Loucy (cell line): Measurements from ENCODE around the gene C1QTNF12.

Source experiments
- H2AFZ ChIP-seq: fragments of 200-600 bp; sonication (generic); 2 replicates; pipeline ENCODE4 v1.6.0; 2016; ENCODE audit warnings: antibody characterized with exemption, mild to moderate bottlenecking, low read length, moderate library complexity
- H3F3A ChIP-seq: fragments of 200-600 bp; 2 replicates; pipeline ENCODE4 v1.6.0; 2016; ENCODE audit warnings: antibody characterized with exemption, low read depth, mild to moderate bottlenecking
- H3K27me3 ChIP-seq: fragments of 200-600 bp; sonication (generic); 2 replicates; pipeline ENCODE4 v1.6.1; 2014; ENCODE audit warnings: low read length, mild to moderate bottlenecking; ENCODE audit not compliant: insufficient read depth, poor library complexity, severe bottlenecking
- H3K36me3 ChIP-seq: fragments of 200-600 bp; sonication (generic); 2 replicates; pipeline ENCODE4 v1.6.1; 2016; ENCODE audit warnings: low read length; ENCODE audit not compliant: insufficient read depth
- H3K4me1 ChIP-seq: fragments of 200-600 bp; sonication (generic); 2 replicates; pipeline ENCODE4 v1.5.1; 2014; ENCODE audit warnings: low read length, mild to moderate bottlenecking; ENCODE audit not compliant: insufficient read depth, poor library complexity, severe bottlenecking
- H3K4me2 ChIP-seq: fragments of 200-600 bp; sonication (generic); 2 replicates; pipeline ENCODE4 v1.6.0; 2014; ENCODE audit warnings: antibody characterized with exemption, low read length, low read depth, mild to moderate bottlenecking; ENCODE audit not compliant: poor library complexity, severe bottlenecking
- H3K4me3 ChIP-seq: fragments of 200-600 bp; sonication (generic); 2 replicates; pipeline ENCODE4 v1.5.1; 2014; ENCODE audit warnings: low read length, mild to moderate bottlenecking, mixed read lengths; ENCODE audit not compliant: poor library complexity, severe bottlenecking
- H3K79me2 ChIP-seq: fragments of 200-600 bp; sonication (generic); 2 replicates; pipeline ENCODE4 v1.6.1; 2014; ENCODE audit warnings: low read length; ENCODE audit not compliant: insufficient read depth
- H3K9ac ChIP-seq: fragments of 200-600 bp; sonication (generic); 2 replicates; pipeline ENCODE4 v1.6.0; 2014; ENCODE audit warnings: mild to moderate bottlenecking, low read depth, low read length, moderate library complexity; ENCODE audit not compliant: poor library complexity, severe bottlenecking
- H3K9me2 ChIP-seq: fragments of 200-600 bp; sonication (generic); replicated peaks from 2 replicates; pipeline ENCODE4 v1.6.1; 2016; ENCODE audit warnings: low read depth, low read length, mixed read lengths
- H3K9me3 ChIP-seq: fragments of 200-600 bp; sonication (generic); 2 replicates; pipeline ENCODE4 v1.6.1; 2014; ENCODE audit warnings: mild to moderate bottlenecking, antibody characterized with exemption, low read length, low read depth; ENCODE audit not compliant: insufficient read depth
- H4K20me1 ChIP-seq: fragments of 200-600 bp; sonication (generic); 2 replicates; pipeline ENCODE4 v1.6.0; 2014; ENCODE audit warnings: antibody characterized with exemption, low read length, mild to moderate bottlenecking; ENCODE audit not compliant: insufficient read depth, poor library complexity, severe bottlenecking
- CTCF ChIP-seq: fragments of 200-600 bp; sonication (generic); conservative IDR thresholded peaks from 2 replicates; pipeline ENCODE4 v1.5.1; 2014; ENCODE audit warnings: mild to moderate bottlenecking, antibody characterized with exemption, low read length
- EZH2phosphoT487 ChIP-seq: fragments of 200-600 bp; IDR thresholded peaks from 2 replicates; pipeline ENCODE4 v1.6.1; 2018; ENCODE audit warnings: antibody characterized with exemption, mild to moderate bottlenecking, moderate library complexity, borderline replicate concordance

The C1QTNF12 gene

GRCh38 chr1:1279028-1279427 lies 32.5 kb upstream of the C1QTNF12 start:
- H3F3A ChIP-seq, result no peaks in the 10 kb centered on the region
- H3K4me1 ChIP-seq, result peaks cover 9% of the 10 kb centered on the region
- H3K9me2 ChIP-seq, result no peaks in the 10 kb centered on the region
- no peaks in the 10 kb centered on the region for H3K9me3 ChIP-seq
- no peaks in the 10 kb centered on the region for H3K27me3 ChIP-seq
- no peak overlapping the region for H3K4me3 ChIP-seq
- H3K4me2 ChIP-seq, result no peak overlapping the region
- TF ChIP-seq CTCF (no peak), EZH2phosphoT487 (no peak)
- H3K36me3 ChIP-seq, result no peaks in the 10 kb centered on the region
- no peaks in the 10 kb centered on the region for H4K20me1 ChIP-seq
- H3K79me2 ChIP-seq, result peaks cover 8% of the 10 kb centered on the region; the same call in 1 of the 2 replicates
- no peak overlapping the region for H3K9ac ChIP-seq
- no peak overlapping the region for H2AFZ ChIP-seq

GRCh38 chr1:1278620-1279019 lies 32.1 kb upstream of the C1QTNF12 start:
- Histone ChIP-seq H4K20me1 (no peaks in the 10 kb centered on the region), H3K9me2 (no peaks in the 10 kb centered on the region), H3K9me3 (no peaks in the 10 kb centered on the region), H3K79me2 (peaks cover 9% of the 10 kb centered on the region; the same call in 1 of the 2 replicates), H3K27me3 (no peaks in the 10 kb centered on the region), H3K9ac (no peak overlapping the region), H3K4me2 (no peak overlapping the region), H3K36me3 (no peaks in the 10 kb centered on the region), H3K4me3 (no peak overlapping the region), H3F3A (no peaks in the 10 kb centered on the region), H2AFZ (no peak overlapping the region), H3K4me1 (peaks cover 10% of the 10 kb centered on the region)
- no peak for TF ChIP-seq EZH2phosphoT487
- no peak for TF ChIP-seq CTCF

- Histone ChIP-seq H4K20me1 (peaks cover 26% of the 10 kb centered on the region), H3K4me2 (no peak overlapping the region), H3K4me3 (no peak overlapping the region), H3K9ac (no peak overlapping the region), H3K36me3 (no peaks in the 10 kb centered on the region), H3F3A (no peaks in the 10 kb centered on the region), H3K9me3 (no peaks in the 10 kb centered on the region), H3K4me1 (peaks cover 28% of the 10 kb centered on the region), H3K9me2 (no peaks in the 10 kb centered on the region), H2AFZ (no peak overlapping the region), H3K79me2 (peaks cover 36% of the 10 kb centered on the region), H3K27me3 (no peaks in the 10 kb centered on the region)
- TF ChIP-seq EZH2phosphoT487 (no peak), CTCF (no peak)
These were observed 29.3 kb upstream of the C1QTNF12 start for GRCh38 chr1:1275836-1276235.
